ENCODE results near the gene RRM1. TPM values are rescaled to one million over a fixed set of nuclear protein-coding genes. Genes with fewer than 3 reads are reported as not detected.

RRM1 gene
- total and polyA plus RNA-seq, 9 of the 15 experiments (the other 6 are each of a cell fraction or from before 2014, with no cell fraction given): 113 to 270 (median 163) TPM

DNA sequence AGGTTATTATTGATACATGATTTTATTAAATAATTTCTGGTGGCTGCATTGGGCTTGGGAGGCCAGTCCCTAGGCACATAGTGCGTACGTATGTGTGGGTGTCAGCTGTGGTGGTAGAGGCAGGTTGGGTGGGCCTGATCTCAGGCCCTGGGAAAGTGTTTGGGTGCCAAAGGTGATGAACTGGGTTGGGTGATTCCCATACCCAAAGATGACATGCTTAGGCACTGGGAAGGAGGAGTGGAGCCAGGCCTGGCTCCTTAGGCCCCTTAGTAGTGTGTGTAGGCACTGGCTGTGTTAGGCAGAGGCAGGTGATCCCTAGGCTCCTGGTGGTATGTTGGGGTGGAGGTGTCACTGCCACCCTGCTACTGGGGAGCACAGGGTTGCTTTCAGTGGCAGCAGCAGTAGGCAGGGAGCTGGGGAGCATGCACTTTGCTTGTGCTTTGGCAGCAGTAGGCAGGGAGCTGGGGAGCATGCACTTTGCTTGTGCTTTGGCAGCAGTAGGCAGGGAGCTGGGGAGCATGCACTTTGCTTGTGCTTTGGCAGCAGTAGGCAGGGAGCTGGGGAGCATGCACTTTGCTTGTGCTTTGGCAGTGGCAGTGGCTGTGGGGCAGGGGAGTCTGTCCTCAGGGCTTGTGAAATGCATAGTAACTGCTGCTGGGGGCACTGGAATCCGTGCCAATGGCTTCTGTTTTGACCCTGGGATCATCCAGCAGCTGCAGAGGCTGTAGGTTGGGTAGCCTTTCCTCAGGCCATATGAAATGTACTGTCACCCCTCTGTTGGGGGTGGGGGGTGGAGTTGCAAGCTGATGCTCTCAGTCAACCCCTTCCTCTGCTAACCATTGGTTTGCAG, 84.4 kb downstream of the RRM1 start:
- intact Hi-C loops (cut with micrococcal nuclease) (loop anchor here (10.0 kb wide), 1 partner anchor 1726 kb away; no protein-coding TSS in a partner anchor), in situ Hi-C loops (cut with MboI) (loop anchor here (25.0 kb wide), 1 partner anchor 833 kb away; no protein-coding TSS in a partner anchor)
- no peaks in the 10 kb centered on the region for H3K36me3 ChIP-seq (ENCODE audit: control insufficient read depth, insufficient read depth, low read length)
- ATAC-seq: no peak
- H4K20me1 ChIP-seq (replicated peaks; ENCODE audit: control insufficient read depth, insufficient read depth, low read length): no peaks in the 10 kb centered on the region
- H3K4me3 ChIP-seq: no peak overlapping the region
- peaks cover 5 to 9% of the 10 kb centered on the region in 2 experiments; a peak in 3 of 5 replicates for H3K4me1 ChIP-seq (replicated peaks in 1 of 2; ENCODE audit: control insufficient read depth in 2 of 2, insufficient read depth in 2 of 2, low read length in 2 of 2)
- WGBS (ENCODE audit: insufficient coverage, low coverage, missing lambda C conversion rate): 85% methylated on average over 2 of the region's 3 CpGs
- H2AFZ ChIP-seq (ENCODE audit: low read depth, low read length): no peak overlapping the region
- FAIRE-seq: no peak
- H3K4me2 ChIP-seq (ENCODE audit: insufficient read depth, low read length): no peak overlapping the region
- no peaks in the 10 kb centered on the region for H3K79me2 ChIP-seq (ENCODE audit: control insufficient read depth, insufficient read depth, low read length)
- H3K9me1 ChIP-seq (ENCODE audit: control insufficient read depth, insufficient read depth, low read length): no peaks in the 10 kb centered on the region
- POLR2A ChIA-PET: interaction anchor here (0.5 to 0.7 kb wide), 3 partner anchors 9 to 380 kb away, joined by 3 read pairs; no protein-coding TSS in a partner anchor
- no peaks in the 10 kb centered on the region for H3K9me3 ChIP-seq (replicated peaks; ENCODE audit: control insufficient read depth, insufficient read depth, low read depth, low read length)
- no peak for DNase-seq (ENCODE audit: extremely low read depth in 1 of 4, low spot score in 3 of 4)
- H3K27ac ChIP-seq (ENCODE audit: extremely low read depth, low read depth, low read length): no peak overlapping the region
- BruUV-seq (replicated peaks): no TSS peak
- H3K27me3 ChIP-seq (ENCODE audit: control insufficient read depth in 2 of 2, insufficient read depth in 2 of 2, low read length in 2 of 2): no peaks in the 10 kb centered on the region
- no peak overlapping the region for H3K9ac ChIP-seq (ENCODE audit: insufficient read depth in 1 of 2, low read depth in 2 of 2, low read length in 2 of 2)
- CTCF ChIA-PET (ENCODE audit: low intra/inter-chr PET ratio): no interaction called here
- TF ChIP-seq ZNF316 (IDR thresholded peaks at IDR 0.05) (no peak), ELF1 (tag; IDR thresholded peaks at IDR 0.05) (no peak), ATF7 (IDR thresholded peaks at IDR 0.05) (no peak), KLF16 (IDR thresholded peaks at IDR 0.05) (no peak), HMGN3 (IDR thresholded peaks at IDR 0.05; ENCODE audit: borderline replicate concordance, extremely low read depth, insufficient read length, low read depth, low read length) (no peak), FIP1L1 (IDR thresholded peaks at IDR 0.05; ENCODE audit: low read depth, low read length, poor library complexity, severe bottlenecking) (no peak), NFATC3 (IDR thresholded peaks at IDR 0.05) (no peak), FOXK2 (conservative IDR thresholded peaks at IDR 0.05 in 1 of 2, IDR thresholded peaks at IDR 0.05 in 1 of 2; ENCODE audit: low read depth in 2 of 2) (no peak), ASH1L (IDR thresholded peaks at IDR 0.05; ENCODE audit: borderline replicate concordance, low read depth, partially characterized antibody) (no peak)
- TF ChIP-seq, protein P1, sequence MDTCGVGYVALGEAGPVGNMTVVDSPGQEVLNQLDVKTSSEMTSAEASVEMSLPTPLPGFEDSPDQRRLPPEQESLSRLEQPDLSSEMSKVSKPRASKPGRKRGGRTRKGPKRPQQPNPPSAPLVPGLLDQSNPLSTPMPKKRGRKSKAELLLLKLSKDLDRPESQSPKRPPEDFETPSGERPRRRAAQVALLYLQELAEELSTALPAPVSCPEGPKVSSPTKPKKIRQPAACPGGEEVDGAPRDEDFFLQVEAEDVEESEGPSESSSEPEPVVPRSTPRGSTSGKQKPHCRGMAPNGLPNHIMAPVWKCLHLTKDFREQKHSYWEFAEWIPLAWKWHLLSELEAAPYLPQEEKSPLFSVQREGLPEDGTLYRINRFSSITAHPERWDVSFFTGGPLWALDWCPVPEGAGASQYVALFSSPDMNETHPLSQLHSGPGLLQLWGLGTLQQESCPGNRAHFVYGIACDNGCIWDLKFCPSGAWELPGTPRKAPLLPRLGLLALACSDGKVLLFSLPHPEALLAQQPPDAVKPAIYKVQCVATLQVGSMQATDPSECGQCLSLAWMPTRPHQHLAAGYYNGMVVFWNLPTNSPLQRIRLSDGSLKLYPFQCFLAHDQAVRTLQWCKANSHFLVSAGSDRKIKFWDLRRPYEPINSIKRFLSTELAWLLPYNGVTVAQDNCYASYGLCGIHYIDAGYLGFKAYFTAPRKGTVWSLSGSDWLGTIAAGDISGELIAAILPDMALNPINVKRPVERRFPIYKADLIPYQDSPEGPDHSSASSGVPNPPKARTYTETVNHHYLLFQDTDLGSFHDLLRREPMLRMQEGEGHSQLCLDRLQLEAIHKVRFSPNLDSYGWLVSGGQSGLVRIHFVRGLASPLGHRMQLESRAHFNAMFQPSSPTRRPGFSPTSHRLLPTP (IDR thresholded peaks at IDR 0.05; ENCODE audit: borderline replicate concordance, extremely low read depth, insufficient read length): no peak
- TF ChIP-seq, protein P2, sequence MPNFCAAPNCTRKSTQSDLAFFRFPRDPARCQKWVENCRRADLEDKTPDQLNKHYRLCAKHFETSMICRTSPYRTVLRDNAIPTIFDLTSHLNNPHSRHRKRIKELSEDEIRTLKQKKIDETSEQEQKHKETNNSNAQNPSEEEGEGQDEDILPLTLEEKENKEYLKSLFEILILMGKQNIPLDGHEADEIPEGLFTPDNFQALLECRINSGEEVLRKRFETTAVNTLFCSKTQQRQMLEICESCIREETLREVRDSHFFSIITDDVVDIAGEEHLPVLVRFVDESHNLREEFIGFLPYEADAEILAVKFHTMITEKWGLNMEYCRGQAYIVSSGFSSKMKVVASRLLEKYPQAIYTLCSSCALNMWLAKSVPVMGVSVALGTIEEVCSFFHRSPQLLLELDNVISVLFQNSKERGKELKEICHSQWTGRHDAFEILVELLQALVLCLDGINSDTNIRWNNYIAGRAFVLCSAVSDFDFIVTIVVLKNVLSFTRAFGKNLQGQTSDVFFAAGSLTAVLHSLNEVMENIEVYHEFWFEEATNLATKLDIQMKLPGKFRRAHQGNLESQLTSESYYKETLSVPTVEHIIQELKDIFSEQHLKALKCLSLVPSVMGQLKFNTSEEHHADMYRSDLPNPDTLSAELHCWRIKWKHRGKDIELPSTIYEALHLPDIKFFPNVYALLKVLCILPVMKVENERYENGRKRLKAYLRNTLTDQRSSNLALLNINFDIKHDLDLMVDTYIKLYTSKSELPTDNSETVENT (CRISPR knock-in tag; IDR thresholded peaks at IDR 0.05): no peak
